COLO829 (cell line): Measurements from ENCODE around the gene BMP8A.
"Not testable (repeated sequence)": the region's sequence is repeated elsewhere in the genome, so short reads cannot be mapped to it uniquely, and the experiment has no call there.

ENCODE experiments used
- DNase-seq: peaks from one replicate; pipeline ENCODE4 v3.0.0; 2012; ENCODE audit warnings: low spot score

BMP8A gene

GRCh38 chr1:39527190-39527579 is 35.7 kb downstream of the BMP8A start:
- not testable (repeated sequence) for DNase-seq

DNA sequence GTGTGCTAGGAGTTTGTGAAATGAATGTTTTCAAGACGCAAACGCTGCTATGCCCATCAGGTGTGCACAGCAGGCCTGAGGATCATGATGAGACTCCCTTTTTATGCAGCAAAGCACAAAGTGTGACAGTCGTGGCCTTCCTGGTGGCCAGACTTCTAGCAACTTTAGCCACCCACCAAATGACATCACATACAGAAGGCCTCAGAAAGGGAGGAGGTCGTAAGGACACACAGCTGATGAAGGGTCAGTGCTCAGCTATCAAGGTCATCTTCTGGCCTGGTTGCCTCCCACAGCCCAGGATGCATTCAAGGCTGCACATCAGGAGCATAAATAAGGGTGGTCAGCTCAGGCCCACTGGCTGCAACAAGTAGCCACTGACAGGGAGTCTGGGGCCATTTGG is 36.6 kb downstream of the BMP8A start:
- no peak for DNase-seq

DNA sequence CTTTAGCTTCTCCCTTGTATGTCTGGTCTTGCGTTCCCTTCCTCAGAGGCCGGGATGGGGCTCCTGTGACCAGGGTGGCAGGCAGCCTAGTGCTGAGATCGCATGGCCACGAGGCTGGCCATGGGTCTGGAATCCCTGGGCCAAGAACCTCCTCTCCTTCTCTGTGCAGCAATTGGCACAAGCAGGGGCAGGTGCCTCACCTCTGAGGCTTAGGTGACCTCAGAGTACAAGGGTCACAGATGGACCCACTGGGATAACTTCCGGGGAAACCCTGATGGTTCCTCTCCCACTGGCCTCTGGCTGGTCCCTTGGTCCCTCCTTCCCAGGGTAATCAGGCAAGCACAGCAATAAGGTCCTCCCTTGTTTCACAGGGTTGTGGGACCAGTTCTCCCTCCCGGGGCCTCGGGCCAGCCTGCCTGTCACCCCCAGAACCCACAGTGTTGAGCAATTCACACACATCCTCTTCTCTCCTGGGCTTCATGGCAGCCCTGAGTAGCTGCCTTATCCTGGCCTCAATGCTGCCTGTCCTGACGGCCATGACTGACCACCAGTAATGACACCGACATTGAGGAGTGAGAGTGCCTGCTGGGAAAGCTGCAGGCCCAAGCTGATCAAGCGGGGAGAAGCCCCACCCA is 38.6 kb downstream of the BMP8A start:
- DNase-seq: no peak

- no peak for DNase-seq
Observed at GRCh38 chr1:39531526-39531925, 40.1 kb downstream of the BMP8A start.

- no peak for DNase-seq
Observed at GRCh38 chr1:39533442-39533841, 42.0 kb downstream of the BMP8A start.

DNA sequence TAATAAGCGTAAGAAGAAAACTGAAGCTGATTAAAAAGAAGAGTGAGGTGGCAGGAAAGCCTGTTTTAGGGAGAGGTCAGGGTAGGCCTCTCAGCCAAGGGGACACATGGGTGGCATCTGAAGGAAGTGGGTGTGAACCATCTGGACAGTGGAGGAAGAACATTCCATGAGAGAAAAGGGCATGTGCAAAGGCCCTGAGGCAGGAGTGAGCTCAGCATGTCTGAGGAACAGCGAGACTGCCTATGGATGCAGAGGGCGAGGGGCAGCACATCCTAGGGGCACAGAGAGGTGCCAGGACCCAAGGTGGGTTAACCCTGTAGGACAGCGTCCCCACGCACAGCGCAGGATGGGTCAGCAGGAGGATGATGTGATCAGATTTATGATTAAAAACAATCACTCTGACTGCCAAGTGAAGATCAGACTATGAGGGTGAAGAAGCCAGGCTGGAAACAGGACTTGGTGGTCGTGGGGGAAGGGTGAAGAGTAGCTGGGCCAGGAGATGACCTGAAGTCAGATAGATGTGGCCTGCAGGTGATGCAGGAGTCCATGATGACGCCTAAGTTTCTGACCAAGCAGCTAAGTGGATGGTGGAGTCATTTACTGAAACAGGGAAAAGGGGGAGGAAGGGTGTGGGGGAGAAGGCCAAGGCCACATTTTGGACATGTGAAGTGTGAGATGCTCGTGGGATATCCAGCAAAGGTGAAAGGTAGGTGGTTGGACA is 47.3 kb downstream of the BMP8A start:
- no peak for DNase-seq

GRCh38 chr1:39539252-39539790 is 47.9 kb downstream of the BMP8A start:
- DNase-seq: peak; percentile 68

GRCh38 chr1:39540504-39541031 is 49.1 kb downstream of the BMP8A start:
- DNase-seq: peak; percentile 76

DNA sequence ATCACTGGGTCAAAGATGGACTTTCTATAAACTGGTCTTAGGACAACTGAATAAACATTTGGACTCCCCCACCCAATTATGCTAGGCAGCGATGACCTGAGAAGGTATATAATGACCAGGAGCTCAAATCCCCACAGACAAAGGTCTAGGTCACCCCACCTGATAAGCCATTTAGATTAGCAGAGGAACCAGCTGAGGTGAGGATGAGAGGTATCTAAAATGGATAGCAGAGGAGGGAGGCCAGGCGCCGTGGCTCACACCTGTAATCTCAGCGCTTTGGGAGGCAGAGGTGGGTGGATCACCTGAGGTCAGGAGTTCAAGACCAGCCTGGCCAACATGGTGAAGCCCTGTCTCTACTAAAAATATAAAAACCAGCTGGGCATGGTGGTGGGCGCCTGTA is 51.5 kb downstream of the BMP8A start:
- no peak for DNase-seq

GRCh38 chr1:39544327-39544726 is 52.9 kb downstream of the BMP8A start:
- no peak for DNase-seq

- DNase-seq: no peak
Observed at GRCh38 chr1:39545531-39545930, 54.1 kb downstream of the BMP8A start.

DNA sequence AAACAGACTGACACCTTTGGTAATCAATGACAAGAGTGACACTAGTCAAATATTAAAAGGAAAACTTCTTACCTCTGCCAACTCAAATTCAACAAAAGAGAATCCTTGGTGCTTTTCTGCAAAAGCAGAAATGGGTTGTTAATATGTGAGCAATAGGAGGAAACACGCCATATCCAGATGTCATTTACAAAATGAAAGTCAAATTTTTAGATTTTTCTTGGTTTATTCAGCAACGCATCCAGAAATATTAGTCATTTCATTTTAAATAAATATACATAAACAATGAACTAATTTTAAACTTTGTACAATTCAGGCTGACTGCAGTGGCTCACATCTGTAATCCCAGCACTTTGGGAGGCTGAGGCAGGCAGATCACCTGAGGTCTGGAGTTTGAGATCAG is 62.8 kb downstream of the BMP8A start:
- no peak for DNase-seq

DNA sequence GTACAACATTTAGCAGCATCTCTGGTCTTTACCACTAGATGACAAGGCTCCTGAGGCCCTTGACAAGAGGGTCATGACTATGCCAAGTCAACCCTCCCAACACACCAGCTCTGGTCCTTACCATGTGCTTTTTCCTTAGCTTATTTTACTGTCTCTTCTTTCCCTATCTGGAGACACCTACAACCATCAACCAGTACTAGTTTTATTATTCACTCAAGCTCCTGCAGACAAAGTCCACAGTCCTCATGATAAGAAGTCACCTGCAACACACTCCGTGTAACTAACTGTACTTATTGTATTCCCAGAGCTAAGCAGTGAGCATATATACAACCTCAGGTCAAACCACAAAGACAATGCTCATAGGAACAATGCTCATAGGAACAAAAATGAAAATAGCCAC is 69.8 kb downstream of the BMP8A start:
- no peak for DNase-seq

- DNase-seq: no peak
Observed at GRCh38 chr1:39562886-39563285, 71.5 kb downstream of the BMP8A start.

- no peak for DNase-seq
Observed at GRCh38 chr1:39563669-39564068, 72.2 kb downstream of the BMP8A start.

- no peak for DNase-seq
Observed at GRCh38 chr1:39564340-39564739, 72.9 kb downstream of the BMP8A start.

DNA sequence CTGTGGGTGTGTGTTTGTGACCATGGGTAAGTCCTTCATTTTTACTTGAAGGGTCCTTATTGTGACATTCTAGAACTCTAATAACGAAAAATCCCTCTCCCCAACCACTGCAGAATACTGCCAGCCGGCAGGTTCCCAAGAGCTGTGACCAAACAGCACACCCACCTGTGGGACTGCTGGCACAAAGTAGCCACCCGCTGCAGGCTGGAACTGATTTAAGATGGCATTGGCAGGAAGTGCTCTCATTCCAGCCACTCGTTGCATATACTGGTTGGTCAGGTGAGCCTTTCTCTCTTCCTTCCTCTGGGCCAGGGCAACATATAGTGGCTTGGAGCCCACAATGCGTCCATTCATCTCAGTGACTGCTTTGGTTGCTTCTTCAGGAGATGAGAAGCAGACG is 73.5 kb downstream of the BMP8A start:
- no peak for DNase-seq

GRCh38 chr1:39566441-39567137 is 75.2 kb downstream of the BMP8A start:
- no peak for DNase-seq

DNA sequence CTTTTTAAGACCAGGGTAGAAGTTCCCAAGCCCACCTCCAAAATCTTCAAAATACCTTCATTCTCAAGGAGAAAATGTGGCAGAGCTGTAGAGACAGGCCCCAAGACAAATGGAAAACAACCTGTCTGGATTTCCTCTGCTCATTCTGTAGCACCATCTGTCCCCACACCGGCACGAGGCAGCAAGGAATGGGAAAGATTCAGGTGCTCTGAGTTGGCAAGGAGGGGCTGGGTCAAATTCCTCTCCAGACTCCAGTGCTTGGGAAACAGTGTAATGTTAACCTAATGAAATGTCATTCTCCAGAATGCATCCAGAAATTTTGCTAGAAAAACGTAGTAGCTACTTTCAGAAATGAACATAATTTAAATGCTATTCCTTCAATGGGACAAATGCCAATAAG is 75.9 kb downstream of the BMP8A start:
- no peak for DNase-seq

- no peak for DNase-seq
Observed at GRCh38 chr1:39568208-39568607, 76.8 kb downstream of the BMP8A start.

DNA sequence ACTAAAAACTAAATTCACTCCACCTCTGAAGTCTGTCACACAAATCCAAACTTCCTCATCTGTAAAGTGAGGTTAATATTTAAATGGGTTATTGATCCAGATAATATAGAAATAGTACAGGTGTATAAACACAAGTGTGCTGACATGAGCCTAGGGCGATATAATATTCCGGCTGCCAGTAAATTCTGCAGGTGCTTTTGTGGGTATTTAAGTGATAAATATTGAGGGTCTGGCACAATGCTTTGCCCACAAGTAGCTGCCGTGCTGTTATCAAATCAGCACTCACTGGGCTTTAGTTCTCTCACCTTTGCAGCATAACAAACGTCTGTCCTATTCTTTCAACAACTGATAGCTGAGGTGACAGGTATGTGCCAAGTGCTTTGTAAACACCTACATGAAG is 77.6 kb downstream of the BMP8A start:
- DNase-seq: no peak

- no peak for DNase-seq
Observed at GRCh38 chr1:39570477-39571177, 79.2 kb downstream of the BMP8A start.
